ENCODE results near the gene COQ8A.

COQ8A gene

DNA sequence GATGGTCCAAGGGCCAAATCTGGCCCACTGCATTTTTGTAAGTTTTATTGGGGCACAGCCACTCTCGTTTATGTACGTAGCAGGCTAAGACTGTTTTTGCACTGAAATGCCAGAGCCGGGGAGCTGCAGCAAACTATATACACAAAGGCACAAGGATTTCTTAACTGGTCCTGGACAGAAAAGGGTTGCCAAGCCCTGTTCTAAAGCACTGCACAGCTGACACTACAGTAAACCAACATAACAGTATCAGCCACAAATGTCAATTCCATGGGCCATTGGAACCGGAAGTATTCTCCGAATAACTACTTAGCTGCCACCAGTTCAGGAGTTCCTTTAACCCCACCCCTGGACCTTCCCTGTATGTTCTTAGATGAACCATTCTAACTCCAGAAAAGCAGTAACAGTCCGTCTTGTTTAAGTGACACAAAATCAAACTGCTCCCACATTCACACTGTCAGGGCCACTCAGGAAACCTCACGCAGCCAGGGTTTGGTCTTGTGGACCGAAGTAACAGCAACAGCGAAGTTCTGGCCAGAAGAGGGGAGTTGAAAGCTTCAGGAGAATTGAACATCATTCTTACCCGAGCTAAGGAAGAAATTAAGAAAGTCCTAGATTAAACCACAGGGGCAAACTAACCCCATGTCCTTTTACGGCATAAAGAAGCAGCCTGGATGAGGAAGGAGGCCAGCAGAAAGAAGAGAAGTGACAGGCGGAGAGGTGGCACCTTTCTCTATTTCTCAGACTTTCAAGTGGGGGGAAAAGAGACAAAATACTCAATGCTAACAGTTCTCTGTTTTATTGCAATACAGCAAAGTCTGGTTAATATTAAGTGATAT, 49.2 kb downstream of the COQ8A start:
- no peak for ATAC-seq
- TF ChIP-seq OSR1 (CRISPR knock-in tag; IDR thresholded peaks at IDR 0.05) (no peak), ARNTL (CRISPR knock-in tag; IDR thresholded peaks at IDR 0.05; ENCODE audit: borderline replicate concordance, low read depth) (no peak), ZFP30 (CRISPR knock-in tag; IDR thresholded peaks at IDR 0.05) (no peak), PPARA (CRISPR knock-in tag; IDR thresholded peaks at IDR 0.05; ENCODE audit: borderline replicate concordance) (no peak), ZFP3 (CRISPR knock-in tag; IDR thresholded peaks at IDR 0.05) (no peak), BACH2 (CRISPR knock-in tag; IDR thresholded peaks at IDR 0.05; ENCODE audit: borderline replicate concordance) (no peak), TSHZ2 (CRISPR knock-in tag; IDR thresholded peaks at IDR 0.05) (no peak), TCF4 (CRISPR knock-in tag; IDR thresholded peaks at IDR 0.05; ENCODE audit: borderline replicate concordance) (no peak), CSDC2 (CRISPR knock-in tag; IDR thresholded peaks at IDR 0.05) (no peak), SNAI2 (CRISPR knock-in tag; IDR thresholded peaks at IDR 0.05) (no peak), TOX (CRISPR knock-in tag; IDR thresholded peaks at IDR 0.05; ENCODE audit: borderline replicate concordance) (no peak), ZNF565 (CRISPR knock-in tag; conservative IDR thresholded peaks at IDR 0.05; ENCODE audit: low read depth) (no peak), ZNF70 (CRISPR knock-in tag; IDR thresholded peaks at IDR 0.05) (no peak), ESRRG (CRISPR knock-in tag; IDR thresholded peaks at IDR 0.05) (no peak), CSRNP3 (CRISPR knock-in tag; IDR thresholded peaks at IDR 0.05) (no peak), RARB (CRISPR knock-in tag; IDR thresholded peaks at IDR 0.05) (no peak), ZC3H10 (CRISPR knock-in tag; IDR thresholded peaks at IDR 0.05) (no peak)
- TF ChIP-seq, protein P1, sequence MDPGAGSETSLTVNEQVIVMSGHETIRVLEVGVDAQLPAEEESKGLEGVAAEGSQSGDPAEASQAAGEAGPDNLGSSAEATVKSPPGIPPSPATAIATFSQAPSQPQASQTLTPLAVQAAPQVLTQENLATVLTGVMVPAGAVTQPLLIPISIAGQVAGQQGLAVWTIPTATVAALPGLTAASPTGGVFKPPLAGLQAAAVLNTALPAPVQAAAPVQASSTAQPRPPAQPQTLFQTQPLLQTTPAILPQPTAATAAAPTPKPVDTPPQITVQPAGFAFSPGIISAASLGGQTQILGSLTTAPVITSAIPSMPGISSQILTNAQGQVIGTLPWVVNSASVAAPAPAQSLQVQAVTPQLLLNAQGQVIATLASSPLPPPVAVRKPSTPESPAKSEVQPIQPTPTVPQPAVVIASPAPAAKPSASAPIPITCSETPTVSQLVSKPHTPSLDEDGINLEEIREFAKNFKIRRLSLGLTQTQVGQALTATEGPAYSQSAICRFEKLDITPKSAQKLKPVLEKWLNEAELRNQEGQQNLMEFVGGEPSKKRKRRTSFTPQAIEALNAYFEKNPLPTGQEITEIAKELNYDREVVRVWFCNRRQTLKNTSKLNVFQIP (CRISPR knock-in tag; IDR thresholded peaks at IDR 0.05; ENCODE audit: borderline replicate concordance, low read depth), result no peak
- TF ChIP-seq, protein P2, sequence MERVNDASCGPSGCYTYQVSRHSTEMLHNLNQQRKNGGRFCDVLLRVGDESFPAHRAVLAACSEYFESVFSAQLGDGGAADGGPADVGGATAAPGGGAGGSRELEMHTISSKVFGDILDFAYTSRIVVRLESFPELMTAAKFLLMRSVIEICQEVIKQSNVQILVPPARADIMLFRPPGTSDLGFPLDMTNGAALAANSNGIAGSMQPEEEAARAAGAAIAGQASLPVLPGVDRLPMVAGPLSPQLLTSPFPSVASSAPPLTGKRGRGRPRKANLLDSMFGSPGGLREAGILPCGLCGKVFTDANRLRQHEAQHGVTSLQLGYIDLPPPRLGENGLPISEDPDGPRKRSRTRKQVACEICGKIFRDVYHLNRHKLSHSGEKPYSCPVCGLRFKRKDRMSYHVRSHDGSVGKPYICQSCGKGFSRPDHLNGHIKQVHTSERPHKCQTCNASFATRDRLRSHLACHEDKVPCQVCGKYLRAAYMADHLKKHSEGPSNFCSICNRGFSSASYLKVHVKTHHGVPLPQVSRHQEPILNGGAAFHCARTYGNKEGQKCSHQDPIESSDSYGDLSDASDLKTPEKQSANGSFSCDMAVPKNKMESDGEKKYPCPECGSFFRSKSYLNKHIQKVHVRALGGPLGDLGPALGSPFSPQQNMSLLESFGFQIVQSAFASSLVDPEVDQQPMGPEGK (CRISPR knock-in tag; IDR thresholded peaks at IDR 0.05; ENCODE audit: borderline replicate concordance), result no peak

DNA sequence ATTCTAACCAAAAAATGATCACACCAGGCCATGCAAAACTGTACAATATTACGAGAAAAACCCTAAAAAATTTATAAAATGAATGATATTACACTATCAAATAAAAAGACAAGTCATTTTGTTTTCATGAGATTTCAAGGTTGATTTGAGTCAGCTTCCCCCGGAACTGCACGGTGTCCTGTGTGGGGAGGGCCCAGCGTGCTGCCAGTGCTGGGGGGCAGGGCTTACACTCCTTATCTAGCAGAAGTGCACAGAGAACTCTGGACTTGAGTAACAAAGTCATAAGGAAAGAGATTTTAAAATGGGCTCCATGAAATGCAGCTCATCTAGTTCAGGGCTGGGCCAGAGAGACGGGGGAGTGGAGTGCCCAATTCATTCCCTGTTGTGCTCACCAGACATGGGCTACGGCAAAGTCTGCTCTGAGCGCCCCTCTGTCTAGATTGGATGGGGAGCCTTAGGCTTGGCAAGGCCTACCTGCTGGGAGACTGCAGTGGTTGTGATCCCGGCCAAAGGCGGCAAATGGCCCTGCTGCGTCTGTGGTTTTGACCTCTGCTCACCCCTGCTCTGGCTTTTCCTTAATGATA, 50.1 kb downstream of the COQ8A start:
- TF ChIP-seq, protein P1 (CRISPR knock-in tag; IDR thresholded peaks at IDR 0.05; ENCODE audit: borderline replicate concordance, low read depth), result no peak
- TF ChIP-seq GLIS3 (CRISPR knock-in tag; IDR thresholded peaks at IDR 0.05), result no peak
- TF ChIP-seq ESRRG (CRISPR knock-in tag; IDR thresholded peaks at IDR 0.05), result no peak
- TF ChIP-seq ZFP30 (CRISPR knock-in tag; IDR thresholded peaks at IDR 0.05), result no peak
- TF ChIP-seq TOX (CRISPR knock-in tag; IDR thresholded peaks at IDR 0.05; ENCODE audit: borderline replicate concordance), result no peak
- TF ChIP-seq, protein P2 (CRISPR knock-in tag; IDR thresholded peaks at IDR 0.05; ENCODE audit: borderline replicate concordance), result no peak
- no peak for TF ChIP-seq ZNF565 (CRISPR knock-in tag; conservative IDR thresholded peaks at IDR 0.05; ENCODE audit: low read depth)
- TF ChIP-seq ZNF70 (CRISPR knock-in tag; IDR thresholded peaks at IDR 0.05), result no peak
- no peak for TF ChIP-seq CREB5 (CRISPR knock-in tag; IDR thresholded peaks at IDR 0.05; ENCODE audit: low read depth)
- no peak for TF ChIP-seq PPARA (CRISPR knock-in tag; IDR thresholded peaks at IDR 0.05; ENCODE audit: borderline replicate concordance)
- TF ChIP-seq ZC3H10 (CRISPR knock-in tag; IDR thresholded peaks at IDR 0.05), result no peak
- no peak for TF ChIP-seq SNAI2 (CRISPR knock-in tag; IDR thresholded peaks at IDR 0.05)
- TF ChIP-seq CSDC2 (CRISPR knock-in tag; IDR thresholded peaks at IDR 0.05), result no peak
- TF ChIP-seq ISL1 (CRISPR knock-in tag; IDR thresholded peaks at IDR 0.05), result no peak
- TF ChIP-seq TCF4 (CRISPR knock-in tag; IDR thresholded peaks at IDR 0.05; ENCODE audit: borderline replicate concordance), result no peak
- ATAC-seq, result no peak

All from SK-N-SH treated with all-trans-retinoic acid at 6 μM for 48 hours (cell line).